Neural progenitor cell (in vitro differentiated cells): Measurements from ENCODE around the gene GLP2R.

Experiments used
- EZH2 ChIP-seq: fragments of 200-600 bp; sonication (generic); IDR thresholded peaks from 2 replicates; pipeline ENCODE4 v1.6.1; 2017; ENCODE audit warnings: antibody characterized with exemption, mild to moderate bottlenecking, moderate library complexity
- EZH2phosphoT487 ChIP-seq: fragments of 200-600 bp; sonication (generic); IDR thresholded peaks from 2 replicates; pipeline ENCODE4 v1.6.1; 2017; ENCODE audit warnings: antibody characterized with exemption
- TF ChIP-seq, protein P1 (sequence below): fragments of 200-600 bp; sonication (generic); IDR thresholded peaks from 2 replicates; pipeline ENCODE4 v1.5.1; 2017; ENCODE audit warnings: antibody characterized with exemption, mild to moderate bottlenecking

DNA sequence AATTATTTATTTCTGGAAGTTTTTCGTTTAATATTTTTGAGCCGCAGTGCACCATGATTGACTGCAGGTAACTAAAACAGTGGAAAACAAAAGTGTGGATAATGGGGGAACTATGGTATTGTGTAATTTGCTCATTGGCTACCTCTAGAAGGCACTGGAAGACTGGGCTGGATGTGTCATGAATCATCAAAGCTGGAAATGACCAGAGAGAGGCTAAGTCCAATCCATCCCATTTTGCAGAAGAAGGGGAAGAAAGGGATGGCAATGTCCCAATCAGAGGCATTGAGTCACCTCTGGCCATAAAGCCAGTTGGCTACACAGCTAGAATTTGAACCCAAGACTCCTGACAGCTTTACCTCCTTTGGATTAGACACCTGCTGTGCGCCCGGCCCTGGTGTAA lies 29.3 kb downstream of the GLP2R start:
- TF ChIP-seq EZH2phosphoT487: no peak
- TF ChIP-seq, protein P1, sequence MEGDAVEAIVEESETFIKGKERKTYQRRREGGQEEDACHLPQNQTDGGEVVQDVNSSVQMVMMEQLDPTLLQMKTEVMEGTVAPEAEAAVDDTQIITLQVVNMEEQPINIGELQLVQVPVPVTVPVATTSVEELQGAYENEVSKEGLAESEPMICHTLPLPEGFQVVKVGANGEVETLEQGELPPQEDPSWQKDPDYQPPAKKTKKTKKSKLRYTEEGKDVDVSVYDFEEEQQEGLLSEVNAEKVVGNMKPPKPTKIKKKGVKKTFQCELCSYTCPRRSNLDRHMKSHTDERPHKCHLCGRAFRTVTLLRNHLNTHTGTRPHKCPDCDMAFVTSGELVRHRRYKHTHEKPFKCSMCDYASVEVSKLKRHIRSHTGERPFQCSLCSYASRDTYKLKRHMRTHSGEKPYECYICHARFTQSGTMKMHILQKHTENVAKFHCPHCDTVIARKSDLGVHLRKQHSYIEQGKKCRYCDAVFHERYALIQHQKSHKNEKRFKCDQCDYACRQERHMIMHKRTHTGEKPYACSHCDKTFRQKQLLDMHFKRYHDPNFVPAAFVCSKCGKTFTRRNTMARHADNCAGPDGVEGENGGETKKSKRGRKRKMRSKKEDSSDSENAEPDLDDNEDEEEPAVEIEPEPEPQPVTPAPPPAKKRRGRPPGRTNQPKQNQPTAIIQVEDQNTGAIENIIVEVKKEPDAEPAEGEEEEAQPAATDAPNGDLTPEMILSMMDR: no peak
- TF ChIP-seq EZH2: no peak
